Measurements from ENCODE around the gene DPH6. TPM values are rescaled to one million over a fixed set of nuclear protein-coding genes. Genes with fewer than 3 reads are reported as not detected.

The DPH6 gene
- total RNA-seq, 4 donors from 2014 or later, result 17.0 to 41.3 (median 26.0) TPM

DNA sequence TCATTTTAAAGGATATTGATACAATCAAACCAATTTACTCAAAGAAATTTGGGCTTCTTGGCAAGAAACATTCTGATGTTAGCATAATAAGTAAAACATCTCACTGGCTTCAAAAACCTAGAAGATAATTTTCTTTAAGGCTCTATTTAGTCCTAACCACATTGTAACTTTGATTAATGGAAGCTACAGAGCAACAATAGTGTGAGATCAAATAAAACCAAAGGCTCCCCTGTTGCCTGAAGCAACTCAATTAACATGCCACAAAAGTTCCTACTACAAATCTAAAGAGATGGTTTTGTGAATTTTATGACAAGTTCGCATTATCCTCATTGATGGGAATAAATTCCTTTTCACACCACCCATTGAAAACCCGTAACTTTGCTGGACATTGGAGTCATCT is 5.9 kb downstream of the DPH6 start:
- no peak overlapping the region for H3K27ac ChIP-seq
- no peaks in the 10 kb centered on the region for H3K27me3 ChIP-seq
- no peaks in the 10 kb centered on the region for H3K9me3 ChIP-seq
- DNase-seq, result no peak
- peaks cover 0 to 7% (median 0%) of the 10 kb centered on the region in 3 donors for H3K36me3 ChIP-seq
- TF ChIP-seq POLR2A (IDR thresholded peaks at IDR 0.05), result no peak
- TF ChIP-seq, protein P1, sequence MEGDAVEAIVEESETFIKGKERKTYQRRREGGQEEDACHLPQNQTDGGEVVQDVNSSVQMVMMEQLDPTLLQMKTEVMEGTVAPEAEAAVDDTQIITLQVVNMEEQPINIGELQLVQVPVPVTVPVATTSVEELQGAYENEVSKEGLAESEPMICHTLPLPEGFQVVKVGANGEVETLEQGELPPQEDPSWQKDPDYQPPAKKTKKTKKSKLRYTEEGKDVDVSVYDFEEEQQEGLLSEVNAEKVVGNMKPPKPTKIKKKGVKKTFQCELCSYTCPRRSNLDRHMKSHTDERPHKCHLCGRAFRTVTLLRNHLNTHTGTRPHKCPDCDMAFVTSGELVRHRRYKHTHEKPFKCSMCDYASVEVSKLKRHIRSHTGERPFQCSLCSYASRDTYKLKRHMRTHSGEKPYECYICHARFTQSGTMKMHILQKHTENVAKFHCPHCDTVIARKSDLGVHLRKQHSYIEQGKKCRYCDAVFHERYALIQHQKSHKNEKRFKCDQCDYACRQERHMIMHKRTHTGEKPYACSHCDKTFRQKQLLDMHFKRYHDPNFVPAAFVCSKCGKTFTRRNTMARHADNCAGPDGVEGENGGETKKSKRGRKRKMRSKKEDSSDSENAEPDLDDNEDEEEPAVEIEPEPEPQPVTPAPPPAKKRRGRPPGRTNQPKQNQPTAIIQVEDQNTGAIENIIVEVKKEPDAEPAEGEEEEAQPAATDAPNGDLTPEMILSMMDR (IDR thresholded peaks at IDR 0.05), result no peak
- H3K4me3 ChIP-seq, result no peak overlapping the region
- H3K4me1 ChIP-seq, result peaks cover 0 to 5% (median 0%) of the 10 kb centered on the region in 4 donors

DNA sequence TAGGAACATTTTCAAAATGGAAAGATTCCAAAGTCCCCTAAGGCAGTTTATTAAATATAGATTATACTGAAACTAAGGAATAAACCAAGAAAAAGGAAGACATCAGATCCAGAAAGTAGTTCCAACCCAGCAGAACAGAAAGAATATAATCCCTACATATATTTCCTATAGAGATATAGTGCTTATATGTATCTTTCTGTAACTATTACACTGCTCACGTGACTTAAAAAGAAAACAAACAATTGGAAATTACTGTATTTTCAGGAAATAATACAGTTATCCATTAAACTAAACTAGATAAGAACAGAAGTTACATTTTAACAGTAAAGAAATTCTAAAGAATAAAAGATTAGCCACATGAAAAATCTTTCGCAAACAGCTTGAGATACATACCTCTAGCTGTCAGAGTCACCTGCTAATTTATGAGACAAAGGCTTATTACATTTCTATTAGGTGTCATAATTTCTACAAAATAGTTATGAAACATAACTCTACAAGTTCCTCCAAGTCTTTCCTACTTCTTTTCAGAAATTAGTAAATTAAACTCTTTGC is 10.5 kb downstream of the DPH6 start:
- Histone ChIP-seq H3K27me3 (no peaks in the 10 kb centered on the region), H3K4me3 (no peak overlapping the region), H3K27ac (no peak overlapping the region), H3K9me3 (no peaks in the 10 kb centered on the region), H3K36me3 (peaks cover 0 to 7% (median 0%) of the 10 kb centered on the region in 3 donors), H3K4me1 (no peaks in the 10 kb centered on the region)
- TF ChIP-seq, protein P1 (IDR thresholded peaks at IDR 0.05), result no peak
- no peak for TF ChIP-seq POLR2A (IDR thresholded peaks at IDR 0.05)
- no peak for DNase-seq

DNA sequence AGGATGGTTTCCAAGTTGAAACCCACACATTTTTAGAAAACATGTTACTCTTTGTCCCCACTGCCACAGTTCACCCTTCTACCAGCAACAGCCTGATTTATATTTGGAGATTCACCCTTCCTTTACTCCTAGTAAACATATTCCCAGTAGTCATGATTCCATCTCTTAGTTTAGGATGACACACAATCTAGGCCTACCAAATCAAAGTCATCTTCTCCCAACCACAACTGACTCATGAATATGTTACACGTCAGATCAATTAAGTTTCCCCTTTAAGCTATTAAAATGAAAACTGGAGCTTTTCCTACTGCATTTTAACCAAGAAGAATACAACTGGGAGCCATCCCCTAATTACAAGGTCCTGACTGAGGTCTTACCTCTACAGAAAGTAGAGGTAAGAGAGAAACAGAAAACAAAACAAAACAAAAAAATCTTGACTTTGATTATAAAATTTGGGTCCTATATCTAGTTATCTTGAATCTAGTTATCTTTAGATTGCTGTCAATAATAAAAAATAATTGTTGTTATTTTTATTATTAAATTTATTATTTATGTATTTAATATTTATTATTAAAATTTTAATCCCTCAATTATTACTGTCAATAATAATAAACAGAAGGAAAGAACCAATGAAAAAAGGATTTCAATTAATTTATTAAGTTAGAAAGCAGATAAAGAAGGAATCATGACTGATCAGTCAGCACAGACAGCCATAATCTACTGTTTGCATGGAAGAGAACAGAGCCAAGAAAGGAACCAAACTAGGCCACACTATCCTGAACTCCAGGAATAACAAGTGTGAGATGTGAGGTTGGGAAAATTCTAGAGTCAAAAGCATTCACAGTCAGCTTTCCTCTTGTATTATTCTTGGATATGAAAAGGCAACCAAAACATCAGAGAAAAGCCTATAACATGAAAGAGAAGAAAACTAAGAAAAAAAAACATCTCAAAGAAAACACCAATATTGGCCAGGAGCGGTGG is 12.5 kb downstream of the DPH6 start:
- H3K36me3 ChIP-seq, result peaks cover 0 to 7% (median 0%) of the 10 kb centered on the region in 3 donors
- H3K27me3 ChIP-seq, result no peaks in the 10 kb centered on the region
- no peak for TF ChIP-seq POLR2A (IDR thresholded peaks at IDR 0.05)
- TF ChIP-seq, protein P1 (IDR thresholded peaks at IDR 0.05), result no peak
- no peak for DNase-seq
- no peak overlapping the region for H3K4me3 ChIP-seq
- H3K27ac ChIP-seq, result no peak overlapping the region
- no peaks in the 10 kb centered on the region for H3K4me1 ChIP-seq
- no peaks in the 10 kb centered on the region for H3K9me3 ChIP-seq

DNA sequence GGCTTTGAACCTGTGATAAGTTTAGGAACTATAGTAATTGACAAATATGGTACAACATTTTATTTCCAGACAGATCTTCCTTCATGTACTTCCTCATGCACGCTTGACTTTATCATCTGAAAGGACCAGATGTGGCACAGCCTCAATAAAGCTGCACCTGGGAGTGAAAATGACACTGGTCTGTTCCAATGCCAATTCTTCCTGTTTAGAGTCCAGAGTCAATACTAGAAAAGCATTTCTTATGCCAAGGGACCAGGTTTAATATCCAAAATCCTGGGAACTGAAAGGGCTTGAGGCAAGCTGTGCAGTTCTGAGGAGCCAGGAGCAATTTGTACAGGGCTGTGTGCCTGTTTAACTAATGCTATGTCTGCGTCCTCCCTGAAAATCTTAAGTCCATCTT is 15.3 kb downstream of the DPH6 start:
- no peak for DNase-seq
- no peaks in the 10 kb centered on the region for H3K27me3 ChIP-seq
- TF ChIP-seq, protein P1 (IDR thresholded peaks at IDR 0.05), result no peak
- TF ChIP-seq POLR2A (IDR thresholded peaks at IDR 0.05), result no peak
- no peak overlapping the region for H3K27ac ChIP-seq
- H3K4me3 ChIP-seq, result no peak overlapping the region
- H3K9me3 ChIP-seq, result no peaks in the 10 kb centered on the region
- H3K4me1 ChIP-seq, result no peaks in the 10 kb centered on the region
- H3K36me3 ChIP-seq, result no peaks in the 10 kb centered on the region

DNA sequence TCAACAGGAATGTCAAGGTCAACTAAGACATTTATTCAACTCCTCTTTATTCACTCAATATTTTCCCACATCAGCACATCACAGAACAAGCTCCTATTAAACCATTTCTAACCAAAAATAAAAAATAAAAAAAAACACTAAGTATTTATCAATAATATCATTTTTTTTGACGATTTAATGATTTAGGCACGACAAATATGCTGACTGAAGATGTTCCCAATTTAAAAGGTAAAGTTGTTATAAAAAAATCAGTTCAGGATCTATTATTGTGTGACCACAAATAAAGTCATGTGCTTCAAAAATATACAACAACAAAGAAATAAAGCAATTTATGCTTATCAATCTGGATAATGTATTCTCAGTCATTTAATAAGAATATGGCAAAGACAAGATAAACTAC is 16.2 kb downstream of the DPH6 start:
- H3K36me3 ChIP-seq, result no peaks in the 10 kb centered on the region
- H3K27me3 ChIP-seq, result no peaks in the 10 kb centered on the region
- no peaks in the 10 kb centered on the region for H3K4me1 ChIP-seq
- H3K9me3 ChIP-seq, result no peaks in the 10 kb centered on the region
- H3K27ac ChIP-seq, result no peak overlapping the region
- no peak for TF ChIP-seq POLR2A (IDR thresholded peaks at IDR 0.05)
- TF ChIP-seq, protein P1 (IDR thresholded peaks at IDR 0.05), result no peak
- no peak for DNase-seq
- no peak overlapping the region for H3K4me3 ChIP-seq

Data from Peyer's patch (tissue), 4 donors.